ENCODE data around the gene GALNT2.

GRCh38 chr1:230103306-230104173 is 36.5 kb downstream of the GALNT2 start:
- TF ChIP-seq CTCF (IDR thresholded peaks at IDR 0.05 in 8 of 11, conservative IDR thresholded peaks at IDR 0.05 in 3 of 11) (no peak), POLR2AphosphoS5 (IDR thresholded peaks at IDR 0.05) (no peak)

Data from spleen (tissue), 7 donors.